ENCODE measurements around the gene SLC49A3.

SLC49A3 gene

DNA sequence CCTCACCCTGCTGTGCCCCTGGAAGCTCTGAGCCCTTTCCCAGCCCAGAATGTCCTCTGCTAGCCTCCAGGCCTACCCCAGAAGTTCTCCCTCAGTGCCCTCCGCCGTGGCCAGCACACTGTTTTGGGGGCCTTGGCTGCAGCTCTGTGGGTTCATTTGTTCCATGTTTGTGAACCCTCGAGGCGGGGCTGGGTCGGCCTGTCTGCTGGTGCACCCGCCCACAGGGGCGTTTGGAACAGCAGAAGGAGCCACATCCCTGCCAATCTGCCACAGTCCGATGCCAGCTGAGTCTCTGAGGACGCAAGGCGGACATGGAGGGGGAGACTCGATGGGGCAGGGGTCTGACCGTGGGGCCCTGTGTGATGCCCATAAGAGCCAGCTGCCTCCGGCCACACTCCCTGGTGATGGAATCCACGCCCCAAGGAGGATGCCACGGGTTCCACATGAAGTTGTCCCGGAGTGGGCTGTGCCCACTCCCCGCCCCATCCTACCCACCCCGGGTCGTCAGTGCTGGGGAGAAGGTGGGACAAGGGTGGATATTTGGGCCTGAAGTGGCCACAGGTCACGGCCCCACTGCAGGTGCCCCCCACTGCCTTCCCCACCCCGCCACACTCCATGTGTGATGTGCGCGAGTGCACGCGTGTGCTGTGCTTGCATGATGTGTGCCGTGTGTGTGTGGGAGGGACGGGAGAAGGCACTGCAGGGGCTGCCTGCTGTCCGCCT is 22.0 kb downstream of the SLC49A3 start:
- DNase-seq (ENCODE audit: low read depth, low spot score), result no peak

DNA sequence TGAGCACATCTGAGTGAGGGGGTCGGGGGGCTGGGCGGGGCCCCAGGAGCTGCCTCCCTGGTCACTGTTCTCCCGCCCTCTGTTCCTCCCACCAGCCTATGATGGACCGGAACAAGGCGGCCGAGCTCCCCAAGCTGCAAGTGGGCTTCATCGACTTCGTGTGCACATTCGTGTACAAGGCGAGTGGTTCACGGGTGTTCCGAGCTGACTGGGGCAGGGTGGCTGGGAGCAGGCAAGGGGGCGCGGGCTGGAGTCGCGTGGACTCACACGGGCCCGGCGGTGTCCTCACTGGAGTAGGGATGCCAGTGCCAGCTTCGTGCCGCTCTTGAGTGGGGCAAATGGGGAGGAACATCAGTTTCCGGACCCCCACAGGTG is 22.5 kb downstream of the SLC49A3 start:
- no peak for DNase-seq (ENCODE audit: low read depth, low spot score)

DNA sequence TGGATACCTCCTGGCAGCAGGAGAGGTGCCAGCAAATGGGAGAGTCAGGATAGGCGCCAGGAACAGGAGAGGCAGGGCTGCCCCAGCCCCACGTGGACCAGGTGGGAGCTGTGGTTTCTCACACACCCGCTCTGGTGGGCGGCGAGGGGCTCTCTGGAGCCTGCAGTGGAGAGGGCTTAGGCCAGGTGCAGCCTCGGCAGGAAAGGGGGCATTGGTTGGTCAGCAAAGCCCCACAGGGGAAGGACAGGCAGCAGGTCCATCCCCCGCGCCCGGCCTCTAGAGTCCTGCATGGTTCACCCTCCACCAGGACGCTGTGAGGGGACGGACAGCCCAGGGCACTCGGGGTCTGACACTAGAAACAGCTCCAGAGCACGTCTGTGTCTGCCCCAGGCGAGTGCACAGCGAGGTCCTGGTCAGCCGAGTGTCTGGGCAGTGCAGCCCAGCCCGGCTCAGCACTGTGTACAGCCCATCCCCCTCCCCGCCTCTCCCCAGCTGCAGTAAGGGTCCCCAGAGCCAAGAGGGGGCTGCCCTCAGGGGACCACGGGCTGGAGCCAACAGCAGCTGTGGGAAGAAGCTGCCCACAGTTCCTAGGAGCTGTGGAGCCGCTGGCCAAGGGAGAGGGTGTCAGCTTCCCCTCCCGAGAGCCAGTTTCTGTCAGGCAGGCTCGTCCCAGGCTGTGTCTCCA is 23.1 kb downstream of the SLC49A3 start:
- DNase-seq (ENCODE audit: low read depth, low spot score), result no peak

DNA sequence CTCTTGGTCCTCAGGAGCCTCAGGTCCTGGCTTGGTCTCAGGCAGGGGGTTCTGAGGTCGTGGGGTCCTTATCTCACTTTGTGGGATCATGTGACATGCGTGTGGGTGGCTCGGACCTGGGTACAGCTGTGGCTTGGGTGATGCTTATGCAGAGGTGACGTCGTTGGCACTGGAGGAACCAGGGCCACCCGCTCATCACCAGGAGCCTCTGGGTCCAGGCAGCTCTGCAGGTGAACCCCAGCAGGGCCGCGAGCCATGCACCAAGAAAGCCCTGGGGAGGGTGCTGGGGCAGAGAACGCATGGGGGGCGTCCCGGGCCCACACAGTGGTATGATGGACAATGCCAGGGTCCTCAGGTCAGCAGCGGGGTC is 23.6 kb downstream of the SLC49A3 start:
- DNase-seq (ENCODE audit: low read depth, low spot score), result no peak

DNA sequence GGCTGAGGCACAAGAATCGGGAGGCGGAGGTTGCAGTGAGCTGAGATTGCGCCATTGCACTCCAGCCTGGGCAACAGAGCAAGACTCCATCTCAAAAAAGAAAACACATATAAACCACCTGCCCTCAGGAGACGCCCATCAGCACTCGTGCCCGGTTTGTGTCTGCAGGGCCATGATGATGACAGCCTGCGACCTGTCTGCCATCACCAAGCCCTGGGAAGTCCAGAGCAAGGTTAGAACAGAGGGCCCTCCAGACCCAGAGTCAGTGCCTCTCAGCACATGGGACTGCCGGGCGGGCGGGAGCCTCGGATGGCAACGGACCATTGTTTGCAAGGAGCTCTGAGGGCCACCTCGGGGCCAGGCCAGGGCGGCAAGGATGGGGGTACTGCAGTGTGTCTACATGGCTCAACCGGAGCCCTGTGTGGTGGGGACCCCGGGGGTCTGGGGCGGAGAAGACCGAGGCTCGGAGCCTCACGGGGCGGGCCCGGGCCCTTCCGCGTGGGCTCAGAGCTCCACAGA is 24.2 kb downstream of the SLC49A3 start:
- DNase-seq (ENCODE audit: low read depth, low spot score), result no peak

DNA sequence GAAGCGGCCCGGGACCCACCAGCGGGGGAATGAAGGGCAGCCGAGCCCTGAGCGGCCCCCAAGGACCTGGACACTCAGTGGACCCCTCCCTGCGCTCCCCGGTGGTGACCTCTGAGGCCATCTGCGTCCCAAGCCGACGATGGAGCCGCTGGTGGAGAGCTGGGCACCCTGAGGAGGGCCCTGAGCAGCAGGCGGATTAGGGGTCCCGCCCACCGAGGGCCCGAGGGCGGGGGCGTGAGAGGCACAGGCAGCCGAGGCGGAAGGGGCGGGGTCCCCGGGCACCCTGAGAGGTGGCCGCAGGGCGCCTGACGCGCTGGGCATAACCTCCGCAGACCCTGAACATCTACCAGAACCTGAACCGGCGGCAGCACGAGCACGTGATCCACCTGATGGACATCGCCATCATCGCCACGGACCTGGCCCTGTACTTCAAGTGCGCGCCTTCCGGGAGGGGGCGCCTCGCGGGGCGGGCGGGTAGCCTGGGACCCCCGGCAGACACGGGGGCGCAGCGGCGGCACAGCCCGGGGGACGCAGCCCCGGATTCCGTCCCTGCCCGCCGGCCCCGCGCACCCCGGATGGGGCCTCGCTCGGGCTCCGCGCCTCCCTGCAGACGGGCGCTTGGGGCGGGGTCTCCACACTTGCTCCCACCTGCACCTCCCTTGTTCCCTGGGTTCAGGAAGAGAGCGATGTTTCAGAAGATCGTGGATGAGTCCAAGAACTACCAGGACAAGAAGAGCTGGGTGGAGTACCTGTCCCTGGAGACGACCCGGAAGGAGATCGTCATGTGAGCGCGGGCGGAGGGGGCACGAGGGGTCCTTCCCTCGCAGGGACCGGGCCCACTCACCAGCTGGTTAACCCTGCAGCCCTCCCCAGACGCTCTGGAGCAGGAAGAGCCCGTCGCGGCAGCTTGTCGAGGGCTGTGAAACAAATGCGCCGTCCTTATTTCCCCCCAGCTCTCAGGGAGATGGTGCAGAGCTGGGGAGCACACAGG is 25.2 kb downstream of the SLC49A3 start:
- no peak for DNase-seq (ENCODE audit: low read depth, low spot score)

DNA sequence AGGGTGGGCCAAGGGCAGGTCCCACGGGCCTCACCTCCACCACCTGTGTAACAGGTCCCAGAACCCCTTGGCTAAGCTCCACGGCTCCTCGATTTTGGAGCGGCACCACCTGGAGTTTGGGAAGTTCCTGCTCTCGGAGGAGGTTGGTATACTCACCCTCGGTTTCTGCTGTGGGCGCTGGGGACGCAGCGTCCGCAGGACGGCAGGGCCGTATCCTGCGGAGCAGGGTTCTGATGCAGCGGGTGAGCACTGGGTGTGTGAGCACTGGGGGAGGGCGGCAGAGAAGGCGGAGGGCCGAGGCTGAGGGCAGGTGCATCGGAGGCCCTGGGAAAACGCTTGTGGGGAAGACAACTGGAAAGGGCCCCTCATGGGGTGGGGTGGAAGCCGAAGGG is 25.9 kb downstream of the SLC49A3 start:
- no peak for DNase-seq (ENCODE audit: low read depth, low spot score)

DNA sequence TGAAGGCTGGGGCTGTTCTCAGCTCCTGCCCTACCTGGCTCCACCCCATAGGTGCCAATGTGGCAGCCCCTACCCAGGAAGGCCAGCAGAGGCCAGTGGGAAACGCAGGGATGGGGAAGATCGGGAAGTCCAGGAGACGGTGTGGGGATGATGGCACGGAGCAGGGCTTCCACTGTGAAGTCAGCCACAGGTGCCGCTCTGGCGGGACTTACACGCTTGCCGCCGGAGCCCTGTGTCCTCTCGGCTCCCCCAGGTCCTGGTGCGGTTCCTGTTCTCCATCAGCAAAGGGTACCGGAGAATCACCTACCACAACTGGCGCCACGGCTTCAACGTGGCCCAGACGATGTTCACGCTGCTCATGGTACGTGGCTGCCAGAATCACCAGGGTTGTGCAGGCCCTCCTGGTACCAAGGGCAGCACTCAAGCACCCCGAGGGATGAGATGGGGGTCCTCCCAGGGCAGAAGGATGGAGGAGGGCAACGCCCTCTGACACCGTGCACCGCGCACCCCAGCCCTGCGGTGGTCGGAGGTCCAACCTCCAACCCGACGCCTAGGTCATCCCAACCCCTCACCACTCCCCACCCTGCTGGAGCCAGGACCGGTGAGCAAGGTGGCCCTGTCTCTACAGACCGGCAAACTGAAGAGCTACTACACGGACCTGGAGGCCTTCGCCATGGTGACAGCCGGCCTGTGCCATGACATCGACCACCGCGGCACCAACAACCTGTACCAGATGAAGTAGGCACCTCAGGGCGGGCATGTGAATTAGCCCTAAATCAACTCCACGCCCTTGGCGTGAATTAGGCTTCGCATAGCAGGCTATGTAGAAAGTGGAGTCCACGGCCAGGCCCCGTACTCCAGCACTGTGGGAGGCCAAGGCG is 26.8 kb downstream of the SLC49A3 start:
- DNase-seq (ENCODE audit: low read depth, low spot score), result no peak

DNA sequence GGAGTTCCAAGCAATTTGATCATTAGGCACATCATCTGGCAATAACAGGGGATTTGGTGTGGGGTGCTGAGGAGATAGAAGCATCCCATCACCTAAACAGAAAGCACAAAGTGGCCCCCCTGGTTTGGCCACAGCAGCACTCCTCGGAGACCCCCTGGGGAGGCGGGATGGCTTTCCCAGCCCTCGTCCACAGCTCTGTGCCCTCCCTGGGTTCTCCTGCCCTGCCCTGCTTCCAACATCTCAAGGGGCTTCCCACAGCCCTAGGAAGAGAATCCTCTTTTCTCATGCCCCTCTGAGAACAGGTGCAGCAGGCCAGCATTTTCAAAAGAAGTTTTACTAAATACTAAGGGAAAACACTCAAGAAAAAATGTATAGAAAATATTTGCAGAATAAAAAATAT is 27.7 kb downstream of the SLC49A3 start:
- no peak for DNase-seq (ENCODE audit: low read depth, low spot score)

DNA sequence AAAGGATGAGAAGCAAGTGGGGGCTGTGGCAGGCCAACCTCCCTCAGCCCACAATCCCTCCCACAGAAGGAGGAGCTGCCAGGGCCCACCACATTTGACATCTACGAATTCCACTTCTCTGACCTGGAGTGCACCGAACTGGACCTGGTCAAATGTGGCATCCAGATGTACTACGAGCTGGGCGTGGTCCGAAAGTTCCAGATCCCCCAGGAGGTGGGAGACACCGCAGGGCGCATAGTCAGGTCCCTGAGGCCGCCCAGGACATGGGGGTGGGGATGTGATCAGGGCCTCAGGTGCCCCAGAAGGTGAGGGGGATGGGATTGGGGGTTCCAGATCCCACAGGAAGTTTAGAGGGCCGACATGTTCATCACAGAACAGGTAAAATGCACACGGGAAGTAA is 28.6 kb downstream of the SLC49A3 start:
- DNase-seq (ENCODE audit: low read depth, low spot score), result no peak

DNA sequence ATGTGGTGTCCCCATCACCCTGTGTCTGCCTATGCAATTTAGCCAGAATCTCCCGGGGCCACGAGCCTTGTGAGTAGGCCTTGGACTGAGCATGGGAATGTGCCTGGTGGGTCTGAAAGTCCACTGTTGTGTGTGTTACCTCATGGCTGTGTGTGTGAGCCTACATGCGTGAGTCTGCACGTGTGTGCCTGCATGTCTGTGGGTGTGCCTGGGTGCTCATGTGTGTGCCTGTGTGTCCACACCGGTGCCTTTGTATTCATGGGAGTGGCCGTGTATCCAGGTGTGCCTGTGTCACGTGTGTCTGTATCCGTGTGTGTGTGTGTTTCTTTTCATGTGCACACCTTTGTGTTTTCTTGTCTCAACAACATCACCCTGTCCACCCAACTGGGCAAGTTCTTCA is 29.1 kb downstream of the SLC49A3 start:
- no peak for DNase-seq (ENCODE audit: low read depth, low spot score)

DNA sequence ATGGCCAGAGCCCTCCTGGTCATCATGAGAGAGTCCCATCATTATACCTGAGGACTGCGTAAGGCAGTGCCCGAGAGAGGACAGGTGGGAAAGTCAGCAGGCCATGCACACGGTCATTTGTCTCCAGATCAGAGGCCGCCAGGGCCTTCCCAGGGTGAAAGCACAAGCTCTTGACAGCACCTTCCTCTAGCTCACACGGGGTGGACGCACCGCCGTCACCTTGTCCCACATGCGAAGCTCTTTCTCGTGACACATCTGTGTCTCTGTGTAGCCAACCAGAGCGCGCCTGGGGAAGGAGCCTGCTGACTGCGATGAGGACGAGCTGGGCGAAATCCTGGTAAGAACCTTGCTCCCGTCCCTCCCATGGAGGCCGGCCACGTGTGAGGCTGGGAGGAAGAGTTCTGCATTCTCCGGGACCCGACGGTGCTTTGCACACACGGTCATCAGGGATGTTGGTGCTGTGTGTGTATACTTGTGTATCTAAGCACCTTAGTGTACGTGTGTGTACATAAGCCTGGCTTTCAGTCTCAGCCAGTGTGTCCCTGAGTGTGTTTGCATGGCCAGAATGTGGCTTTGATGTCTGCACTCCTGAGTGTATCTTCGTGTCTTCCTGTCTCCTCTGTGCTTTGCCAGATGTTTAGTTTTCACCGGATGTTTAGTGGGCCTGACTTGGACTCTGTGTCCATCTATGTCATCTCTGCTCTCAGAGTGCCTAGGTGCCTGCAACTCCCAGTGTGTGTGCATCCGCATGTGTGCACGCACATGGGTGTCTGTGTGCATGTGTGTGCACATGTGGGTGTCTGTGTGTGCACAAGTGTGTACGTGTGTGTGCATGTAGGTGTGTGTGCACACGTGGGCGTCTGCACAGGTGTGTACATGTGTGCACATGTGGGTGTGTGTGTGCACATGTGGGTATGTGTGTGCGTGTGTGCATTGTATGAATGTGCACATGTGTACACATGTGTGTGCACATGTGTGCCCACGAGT is 30.0 kb downstream of the SLC49A3 start:
- DNase-seq (ENCODE audit: low read depth, low spot score), result no peak

DNA sequence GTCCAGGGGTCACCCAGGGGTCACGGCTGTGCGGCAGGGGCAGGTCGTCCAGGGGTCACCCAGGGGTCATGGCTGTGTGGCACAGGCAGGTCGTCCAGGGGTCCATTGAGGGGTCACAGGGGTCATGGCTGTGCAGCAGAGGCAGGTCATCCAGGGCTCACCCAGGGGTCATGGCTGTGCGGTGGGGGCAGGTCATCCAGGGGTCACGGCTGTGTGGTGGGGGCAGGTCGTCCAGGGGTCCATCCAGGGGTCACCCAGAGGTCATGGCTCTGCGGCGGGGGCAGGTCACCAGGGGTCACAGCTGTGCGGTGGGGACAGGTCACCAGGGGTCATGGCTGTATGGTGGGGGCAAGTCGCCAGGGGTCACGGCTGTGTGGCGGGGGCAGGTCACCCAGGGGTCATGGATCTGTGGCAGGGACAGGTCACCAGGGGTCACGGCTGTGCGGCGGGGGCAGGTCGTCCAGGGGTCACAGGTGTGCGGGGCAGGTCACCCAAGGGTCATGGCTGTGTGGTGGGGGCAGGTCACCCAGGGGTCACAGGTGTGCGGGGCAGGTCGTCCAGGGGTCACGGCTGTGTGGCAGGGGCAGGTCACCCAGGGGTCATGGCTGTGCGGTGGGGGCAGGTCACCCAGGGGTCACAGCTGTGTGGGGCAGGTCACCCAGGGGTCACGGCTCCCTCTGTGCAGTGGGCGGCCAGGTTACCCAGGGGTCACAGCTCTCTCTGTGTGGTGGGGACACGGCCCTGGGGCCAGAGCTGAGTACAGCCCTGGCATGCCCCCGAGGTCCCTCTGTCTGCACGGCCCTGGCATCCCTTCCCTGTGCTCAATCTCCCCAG is 30.9 kb downstream of the SLC49A3 start:
- no peak for DNase-seq (ENCODE audit: low read depth, low spot score)

DNA sequence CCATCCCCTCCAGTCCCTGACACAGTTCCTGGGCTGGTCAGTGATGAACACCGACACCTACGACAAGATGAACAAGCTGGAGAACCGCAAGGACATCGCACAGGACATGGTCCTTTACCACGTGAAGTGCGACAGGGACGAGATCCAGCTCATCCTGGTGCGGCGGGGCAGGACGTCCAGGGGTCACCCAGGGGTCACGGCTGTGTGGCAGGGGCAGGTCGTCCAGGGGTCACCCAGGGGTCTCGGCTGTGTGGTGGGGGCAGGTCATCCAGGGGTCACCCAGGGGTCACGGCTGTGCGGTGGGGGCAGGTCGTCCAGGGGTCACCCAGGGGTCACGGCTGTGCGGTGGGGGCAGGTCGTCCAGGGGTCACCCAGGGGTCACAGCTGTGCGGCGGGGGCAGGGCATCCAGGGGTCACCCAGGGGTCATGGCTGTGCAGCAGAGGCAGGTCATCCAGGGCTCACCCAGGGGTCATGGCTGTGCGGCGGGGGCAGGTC is 31.6 kb downstream of the SLC49A3 start:
- DNase-seq (ENCODE audit: low read depth, low spot score), result no peak

DNA sequence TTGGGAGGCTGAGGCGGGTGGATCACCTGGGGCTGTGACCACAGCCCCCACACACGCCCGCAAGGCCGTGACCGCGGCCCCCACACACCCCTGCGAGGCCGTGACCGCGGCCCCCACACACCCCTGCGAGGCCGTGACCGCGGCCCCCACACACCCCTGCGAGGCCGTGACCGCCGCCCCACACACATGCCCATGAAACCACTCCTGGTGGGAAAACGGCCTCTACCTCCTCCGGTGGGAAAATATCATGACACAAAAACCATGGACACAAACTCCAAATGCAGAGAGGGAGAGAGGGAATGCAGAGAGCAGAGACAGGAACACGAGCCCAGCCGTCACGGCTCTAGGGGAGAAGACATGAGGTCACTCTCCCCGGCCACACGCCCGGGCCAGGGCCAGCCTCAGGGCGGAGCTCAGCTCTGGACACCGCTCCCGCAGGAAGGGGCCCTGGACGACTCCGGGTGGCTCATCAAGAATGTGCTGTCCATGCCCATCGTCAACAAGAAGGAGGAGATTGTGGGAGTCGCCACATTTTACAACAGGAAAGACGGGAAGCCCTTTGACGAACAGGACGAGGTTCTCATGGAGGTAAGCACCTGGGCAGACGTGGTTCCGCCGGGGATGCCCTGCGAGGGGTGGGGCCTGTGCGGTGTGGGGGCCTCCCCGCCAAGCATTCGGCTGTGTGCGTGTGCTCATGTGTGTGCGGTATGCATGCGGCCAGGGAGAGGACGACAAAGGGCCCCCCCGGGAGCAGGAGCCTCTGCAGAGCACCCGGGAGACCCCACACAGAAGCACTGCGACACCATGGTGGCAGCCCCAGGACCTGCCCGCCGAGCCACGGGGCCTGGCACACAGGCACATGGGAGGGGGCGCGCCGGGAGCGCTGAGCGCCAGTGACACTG is 32.3 kb downstream of the SLC49A3 start:
- peak; percentile 71 for DNase-seq (ENCODE audit: low read depth, low spot score)

DNA sequence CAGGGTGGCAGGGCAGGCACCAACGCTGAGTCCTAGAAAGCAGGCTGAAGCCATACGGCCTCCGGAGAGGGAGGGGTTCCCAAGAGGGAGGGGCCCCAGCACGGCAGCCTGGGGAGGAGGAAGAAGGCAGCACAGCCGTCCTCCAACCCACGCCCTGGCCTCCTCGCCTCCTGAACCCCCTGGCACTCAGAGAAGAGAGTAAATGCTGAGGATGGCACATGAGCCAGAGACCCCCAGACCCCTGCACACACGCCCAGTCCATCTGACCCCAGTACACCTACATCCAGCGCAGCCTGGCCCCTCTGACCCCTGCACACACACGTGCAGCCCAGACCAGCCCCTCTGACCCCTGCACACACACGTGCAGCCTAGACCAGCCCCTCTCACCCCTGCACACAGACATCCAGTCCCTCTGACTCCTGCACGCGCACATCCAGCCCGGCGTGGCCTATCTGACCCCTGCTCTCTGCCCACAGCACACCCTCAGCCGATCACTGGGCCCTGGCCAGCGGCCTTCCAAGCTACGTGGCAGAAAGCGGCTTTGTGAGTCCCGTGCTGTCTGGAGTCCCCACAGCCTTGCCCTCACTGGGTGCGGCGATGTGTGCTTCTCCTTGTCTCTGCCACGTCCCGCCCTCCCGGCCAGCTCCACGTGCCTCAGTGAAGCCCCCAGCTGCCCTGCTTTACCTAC is 33.3 kb downstream of the SLC49A3 start:
- no peak for DNase-seq (ENCODE audit: low read depth, low spot score)

DNA sequence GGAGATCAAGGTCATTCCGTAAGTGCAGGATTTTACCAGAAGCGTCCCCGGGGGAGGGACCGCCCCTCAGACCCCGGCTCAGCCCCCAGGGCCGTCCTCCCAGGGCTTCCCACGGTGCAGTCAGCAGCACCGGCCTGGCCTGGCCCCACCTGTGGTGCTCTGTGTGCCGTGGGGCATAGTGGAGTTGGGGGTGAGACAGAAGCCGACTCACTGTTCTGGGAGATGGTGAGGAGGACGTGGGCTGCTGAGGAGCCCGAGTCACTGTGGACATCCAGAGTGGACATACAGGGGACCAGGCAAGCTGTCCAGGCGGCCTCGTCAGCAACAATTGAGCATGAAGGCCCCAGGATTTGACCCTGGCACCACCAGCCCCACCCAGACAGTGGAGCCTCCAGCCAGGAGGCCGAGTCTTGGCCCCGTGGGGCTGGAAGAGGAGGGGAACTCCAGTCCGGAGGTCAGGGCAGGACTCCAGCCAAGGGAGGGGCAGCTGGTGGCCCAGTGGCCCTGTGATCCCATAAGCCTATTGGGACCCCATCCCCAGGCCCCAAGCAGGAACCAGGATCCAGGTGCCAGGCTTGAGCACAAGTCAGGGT is 34.0 kb downstream of the SLC49A3 start:
- DNase-seq (ENCODE audit: low read depth, low spot score), result no peak
